Measurements from ENCODE around the gene ENTR1.

Gene ENTR1

GRCh38 chr9:136430588-136431234 is 20.3 kb upstream of the ENTR1 start:
- Histone ChIP-seq H3K27ac (ENCODE audit: low read depth, low read length) (no peak overlapping the region), H3K79me2 (ENCODE audit: control insufficient read depth, low read length) (peaks cover 12% of the 10 kb centered on the region), H3K4me3 (ENCODE audit: low read length) (no peak overlapping the region), H3K4me2 (ENCODE audit: low read length) (no peak overlapping the region), H3K9me2 (replicated peaks; ENCODE audit: control insufficient read depth, low read length) (no peaks in the 10 kb centered on the region), H3K9me3 (ENCODE audit: control insufficient read depth, insufficient read depth, low read length) (no peaks in the 10 kb centered on the region), H4K20me1 (ENCODE audit: control insufficient read depth, insufficient read depth, low read depth, low read length) (no peaks in the 10 kb centered on the region; the same call in 1 of the 2 replicates), H3K36me3 (ENCODE audit: control insufficient read depth, low read length) (peaks cover 39% of the 10 kb centered on the region), H3K4me1 (ENCODE audit: control insufficient read depth, low read length) (no peaks in the 10 kb centered on the region), H3K27me3 (ENCODE audit: control insufficient read depth, low read length) (no peaks in the 10 kb centered on the region), H3F3A (ENCODE audit: control insufficient read depth, insufficient read depth) (peaks cover 6% of the 10 kb centered on the region; the same call in 1 of the 2 replicates)
- TF ChIP-seq EZH2phosphoT487 (IDR thresholded peaks at IDR 0.05; ENCODE audit: borderline replicate concordance, low read length): no peak
- no peak for TF ChIP-seq CTCF (IDR thresholded peaks at IDR 0.05; ENCODE audit: low read depth, low read length, poor library complexity, severe bottlenecking)

DNA sequence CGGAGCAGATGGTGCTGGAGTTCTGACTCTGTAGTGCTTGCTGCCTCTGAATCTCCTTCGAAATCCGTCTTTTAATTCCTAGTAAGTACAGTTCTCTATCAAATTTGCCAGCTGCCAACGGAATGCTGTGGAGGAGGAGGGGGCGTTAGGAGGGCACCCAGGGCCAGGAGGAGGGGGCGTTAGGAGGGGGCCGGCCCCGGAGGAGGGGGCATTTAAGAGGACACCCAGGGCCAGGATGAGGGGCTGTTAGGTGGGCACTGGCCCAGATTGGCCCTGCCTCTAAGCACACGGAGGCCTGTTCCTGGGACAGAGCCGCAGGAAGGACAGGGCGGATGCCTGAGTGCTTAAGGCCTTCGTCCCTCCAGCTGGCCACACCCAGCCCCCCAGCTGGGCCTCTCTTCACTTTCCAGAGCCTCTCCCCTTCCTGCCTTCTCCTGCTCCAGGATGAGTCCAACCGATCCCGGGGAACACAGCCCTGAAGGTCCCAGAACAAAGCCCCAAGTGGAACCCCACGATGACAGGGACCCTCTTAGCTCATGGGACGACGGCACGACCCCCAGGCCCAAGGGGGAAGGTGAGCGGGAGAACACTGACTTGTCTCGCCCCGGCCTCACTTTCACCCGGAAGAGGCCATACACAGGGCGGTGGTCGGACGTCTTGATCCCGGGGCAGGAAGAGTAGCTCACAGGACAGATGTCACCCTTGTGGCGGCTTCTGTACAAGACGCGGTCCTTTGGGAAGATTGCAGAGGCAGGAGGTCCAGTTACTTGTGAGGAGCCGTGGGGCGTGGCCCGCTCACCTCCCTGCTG is 19.5 kb upstream of the ENTR1 start:
- Histone ChIP-seq H3F3A (ENCODE audit: control insufficient read depth, insufficient read depth) (peaks cover 6% of the 10 kb centered on the region; the same call in 1 of the 2 replicates), H3K4me3 (ENCODE audit: low read length) (no peak overlapping the region), H3K4me1 (ENCODE audit: control insufficient read depth, low read length) (no peaks in the 10 kb centered on the region), H4K20me1 (ENCODE audit: control insufficient read depth, insufficient read depth, low read depth, low read length) (no peaks in the 10 kb centered on the region), H3K27ac (ENCODE audit: low read depth, low read length) (no peak overlapping the region), H3K36me3 (ENCODE audit: control insufficient read depth, low read length) (peaks cover 42% of the 10 kb centered on the region), H3K27me3 (ENCODE audit: control insufficient read depth, low read length) (no peaks in the 10 kb centered on the region), H3K79me2 (ENCODE audit: control insufficient read depth, low read length) (peaks cover 4% of the 10 kb centered on the region), H3K4me2 (ENCODE audit: low read length) (no peak overlapping the region), H3K9me2 (replicated peaks; ENCODE audit: control insufficient read depth, low read length) (no peaks in the 10 kb centered on the region), H3K9me3 (ENCODE audit: control insufficient read depth, insufficient read depth, low read length) (no peaks in the 10 kb centered on the region)
- TF ChIP-seq EZH2phosphoT487 (IDR thresholded peaks at IDR 0.05; ENCODE audit: borderline replicate concordance, low read length) (no peak), CTCF (IDR thresholded peaks at IDR 0.05; ENCODE audit: low read depth, low read length, poor library complexity, severe bottlenecking) (no peak)

GRCh38 chr9:136429075-136429628 is 18.7 kb upstream of the ENTR1 start:
- Histone ChIP-seq H3F3A (ENCODE audit: control insufficient read depth, insufficient read depth) (peaks cover 6% of the 10 kb centered on the region; the same call in 1 of the 2 replicates), H3K36me3 (ENCODE audit: control insufficient read depth, low read length) (peaks cover 45% of the 10 kb centered on the region)

More at GRCh38 chr9:136429075-136429628, 18.7 kb upstream of the ENTR1 start:
- H3K27me3 ChIP-seq (ENCODE audit: control insufficient read depth, low read length): no peaks in the 10 kb centered on the region
- H3K9me2 ChIP-seq (replicated peaks; ENCODE audit: control insufficient read depth, low read length): no peaks in the 10 kb centered on the region
- no peak overlapping the region for H3K27ac ChIP-seq (ENCODE audit: low read depth, low read length)
- no peaks in the 10 kb centered on the region for H3K4me1 ChIP-seq (ENCODE audit: control insufficient read depth, low read length)
- H3K9me3 ChIP-seq (ENCODE audit: control insufficient read depth, insufficient read depth, low read length): no peaks in the 10 kb centered on the region
- H4K20me1 ChIP-seq (ENCODE audit: control insufficient read depth, insufficient read depth, low read depth, low read length): no peaks in the 10 kb centered on the region
- no peak for TF ChIP-seq EZH2phosphoT487 (IDR thresholded peaks at IDR 0.05; ENCODE audit: borderline replicate concordance, low read length)
- no peak for TF ChIP-seq CTCF (IDR thresholded peaks at IDR 0.05; ENCODE audit: low read depth, low read length, poor library complexity, severe bottlenecking)
- no peak overlapping the region for H3K4me3 ChIP-seq (ENCODE audit: low read length)
- no peaks in the 10 kb centered on the region; the same call in none of the 2 replicates for H3K79me2 ChIP-seq (ENCODE audit: control insufficient read depth, low read length)
- H3K4me2 ChIP-seq (ENCODE audit: low read length): no peak overlapping the region

All from DOHH2 (cell line).